MM.1S (cell line): ENCODE measurements around the gene C10orf53.

Experiments
- EZH2phosphoT487 ChIP-seq: fragments of 300-600 bp; sonication (generic); IDR thresholded peaks from 2 replicates; pipeline ENCODE4 v1.6.1; 2018; ENCODE audit warnings: antibody characterized with exemption, low read length
- TF ChIP-seq, protein P1 (sequence below): fragments of 300-600 bp; sonication (generic); IDR thresholded peaks from 2 replicates; pipeline ENCODE4 v1.5.1; 2016; ENCODE audit warnings: antibody characterized with exemption, low read length, mixed read lengths

GRCh38 chr10:49634069-49634660, 45.3 kb upstream of the C10orf53 start:
- TF ChIP-seq, protein P1, sequence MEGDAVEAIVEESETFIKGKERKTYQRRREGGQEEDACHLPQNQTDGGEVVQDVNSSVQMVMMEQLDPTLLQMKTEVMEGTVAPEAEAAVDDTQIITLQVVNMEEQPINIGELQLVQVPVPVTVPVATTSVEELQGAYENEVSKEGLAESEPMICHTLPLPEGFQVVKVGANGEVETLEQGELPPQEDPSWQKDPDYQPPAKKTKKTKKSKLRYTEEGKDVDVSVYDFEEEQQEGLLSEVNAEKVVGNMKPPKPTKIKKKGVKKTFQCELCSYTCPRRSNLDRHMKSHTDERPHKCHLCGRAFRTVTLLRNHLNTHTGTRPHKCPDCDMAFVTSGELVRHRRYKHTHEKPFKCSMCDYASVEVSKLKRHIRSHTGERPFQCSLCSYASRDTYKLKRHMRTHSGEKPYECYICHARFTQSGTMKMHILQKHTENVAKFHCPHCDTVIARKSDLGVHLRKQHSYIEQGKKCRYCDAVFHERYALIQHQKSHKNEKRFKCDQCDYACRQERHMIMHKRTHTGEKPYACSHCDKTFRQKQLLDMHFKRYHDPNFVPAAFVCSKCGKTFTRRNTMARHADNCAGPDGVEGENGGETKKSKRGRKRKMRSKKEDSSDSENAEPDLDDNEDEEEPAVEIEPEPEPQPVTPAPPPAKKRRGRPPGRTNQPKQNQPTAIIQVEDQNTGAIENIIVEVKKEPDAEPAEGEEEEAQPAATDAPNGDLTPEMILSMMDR = no peak
- TF ChIP-seq EZH2phosphoT487 = no peak
